HG03039 (cell line): ENCODE results near the gene ARHGEF39.
"Not testable (repeated sequence)": the region's sequence is repeated elsewhere in the genome, so short reads cannot be mapped to it uniquely, and the experiment has no call there.

Experiments
- ATAC-seq: cut with Tn5 transposase; IDR thresholded peaks from one replicate; pipeline ENCODE4 v1.9.1; 2021; ENCODE audit warnings: mild to moderate bottlenecking, moderate library complexity; ENCODE audit not compliant: unreplicated experiment

Gene ARHGEF39

GRCh38 chr9:35628389-35628991 is 36.5 kb downstream of the ARHGEF39 start:
- no peak for ATAC-seq

GRCh38 chr9:35627575-35627974 is 37.4 kb downstream of the ARHGEF39 start:
- ATAC-seq = no peak

- no peak for ATAC-seq
These were observed 45.2 kb downstream of the ARHGEF39 start for GRCh38 chr9:35619800-35620158.

GRCh38 chr9:35618854-35619799 is 45.9 kb downstream of the ARHGEF39 start:
- ATAC-seq = no peak

GRCh38 chr9:35618325-35618727 is 46.7 kb downstream of the ARHGEF39 start, which contains the start of gene CD72:
Gene CD72, minus strand, starts transcription at chr9:35618413. Its CDS starts 110 bp downstream, at chr9:35618303.
- ATAC-seq = no peak

- no peak for ATAC-seq
These were observed 47.4 kb downstream of the ARHGEF39 start for GRCh38 chr9:35617548-35617947.

GRCh38 chr9:35616681-35617459 is 48.1 kb downstream of the ARHGEF39 start:
- ATAC-seq = no peak

GRCh38 chr9:35615981-35616680 is 48.9 kb downstream of the ARHGEF39 start:
- ATAC-seq = no peak

GRCh38 chr9:35612843-35613242 is 52.2 kb downstream of the ARHGEF39 start:
- ATAC-seq = no peak

- not testable (repeated sequence) for ATAC-seq
These were observed 52.9 kb downstream of the ARHGEF39 start for GRCh38 chr9:35612066-35612465.

GRCh38 chr9:35611230-35611797 is 53.7 kb downstream of the ARHGEF39 start:
- no peak for ATAC-seq

- ATAC-seq = no peak
These were observed 55.2 kb downstream of the ARHGEF39 start for GRCh38 chr9:35609820-35610163.
